KBM-7 (cell line): ENCODE data around the gene INF2.
A peak's percentile ranks its signal among the peaks of the same experiment; 100 is the strongest.

ENCODE experiments used
- DNase-seq: peaks from one replicate; pipeline ENCODE4 v3.0.0-alpha.2; 2015
- in situ Hi-C: fragments of 300-500 bp; cut with MboI; formaldehyde crosslinking; loops from 2 replicates; pipeline ENCODE4 v1.14.3; 2020; ENCODE audit warnings: low sequenced_read_pairs, low pct_unique_long_range_greater_than_20kb, mixed read lengths

The INF2 gene

GRCh38 chr14:104698688-104699425 is 9.4 kb downstream of the INF2 start:
- no peak for DNase-seq
- in situ Hi-C loops = no loop called here

DNA sequence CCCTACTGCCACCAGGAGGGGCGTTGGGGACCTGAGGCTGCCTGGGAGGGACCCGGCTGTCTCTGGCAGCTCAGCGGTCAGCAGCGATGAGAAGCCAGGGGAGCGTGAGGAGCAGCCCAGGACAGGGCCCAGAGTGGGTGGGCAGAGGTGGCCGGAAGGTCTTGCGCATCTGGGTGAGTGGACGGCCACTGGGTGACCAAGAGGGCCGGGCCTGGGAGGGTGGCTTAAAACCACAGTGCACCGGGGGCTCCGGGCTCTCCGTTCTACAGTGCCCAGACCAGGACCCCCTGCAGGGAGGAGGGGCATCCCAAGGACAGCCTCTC is 10.0 kb downstream of the INF2 start:
- no peak for DNase-seq
- in situ Hi-C loops = no loop called here

DNA sequence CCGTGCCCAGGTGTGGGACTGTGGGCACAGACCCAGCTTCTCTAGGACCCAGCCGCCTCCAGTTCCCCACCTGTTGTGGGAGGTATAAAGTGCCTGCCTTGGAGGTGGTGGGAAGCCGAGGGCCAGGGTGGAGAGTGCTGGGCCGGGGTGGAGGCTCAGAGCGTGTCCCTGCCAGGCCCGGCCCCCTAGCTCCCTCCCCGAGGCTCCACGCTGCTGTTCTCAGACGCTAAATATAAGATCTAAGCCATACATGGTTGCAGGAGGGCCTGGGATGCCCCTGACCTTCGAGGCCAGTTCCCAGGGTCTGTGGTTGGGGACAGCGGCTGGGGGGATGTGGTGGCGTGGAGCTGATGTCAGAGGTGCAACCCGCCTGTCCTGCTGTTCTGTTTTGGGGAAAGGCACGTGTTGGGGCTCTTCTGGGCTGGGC is 10.8 kb downstream of the INF2 start:
- in situ Hi-C loops = no loop called here
- DNase-seq = no peak

DNA sequence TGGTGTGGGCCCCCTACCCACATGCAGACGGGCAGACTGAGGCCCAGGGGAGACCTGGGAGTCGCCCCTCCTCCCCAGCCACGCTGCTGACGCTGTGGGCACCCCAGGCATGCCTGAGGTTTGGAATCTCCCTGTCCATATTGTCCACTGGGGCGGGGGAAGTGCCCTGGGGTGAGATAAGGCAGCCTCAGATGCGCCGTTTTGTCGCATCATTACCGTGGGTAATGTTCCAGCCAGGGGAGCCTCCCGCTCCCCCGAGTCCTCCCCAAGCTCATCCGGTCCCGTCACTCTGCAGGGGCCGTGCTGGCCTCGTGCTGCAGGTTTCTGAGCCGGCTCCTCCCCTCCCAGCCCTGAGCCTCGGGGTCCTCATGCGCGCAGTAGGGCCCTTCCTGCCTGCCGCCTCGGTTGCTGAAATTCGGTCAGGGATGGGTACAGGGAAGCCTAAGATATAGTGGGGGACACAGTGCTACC is 11.4 kb downstream of the INF2 start:
- in situ Hi-C loops = no loop called here
- DNase-seq = no peak

DNA sequence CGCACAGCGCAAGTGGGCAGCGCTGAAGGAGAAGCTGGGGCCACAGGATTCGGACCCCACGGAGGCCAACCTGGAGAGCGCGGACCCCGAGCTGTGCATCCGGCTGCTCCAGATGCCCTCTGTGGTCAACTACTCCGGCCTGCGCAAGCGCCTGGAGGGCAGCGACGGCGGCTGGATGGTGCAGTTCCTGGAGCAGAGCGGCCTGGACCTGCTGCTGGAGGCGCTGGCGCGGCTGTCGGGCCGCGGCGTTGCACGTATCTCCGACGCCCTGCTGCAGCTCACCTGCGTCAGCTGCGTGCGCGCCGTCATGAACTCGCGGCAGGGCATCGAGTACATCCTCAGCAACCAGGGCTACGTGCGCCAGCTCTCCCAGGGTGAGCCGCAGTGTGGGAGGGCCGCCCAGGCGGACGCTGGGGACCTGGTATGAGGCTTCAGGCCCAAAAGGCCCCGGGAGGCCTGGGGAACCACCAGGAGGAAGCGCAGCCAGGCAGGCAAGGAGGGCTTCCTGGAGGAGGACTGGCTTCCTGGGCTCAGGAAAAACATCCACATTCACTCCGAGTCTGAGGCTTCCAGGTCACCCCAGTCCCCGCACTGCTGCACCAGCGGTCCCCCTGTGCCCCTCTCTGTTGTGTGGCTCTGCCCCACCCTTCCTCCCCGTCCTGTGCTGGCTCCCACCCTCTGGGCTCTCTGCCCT is 12.1 kb downstream of the INF2 start:
- in situ Hi-C loops = no loop called here
- DNase-seq = no peak

DNA sequence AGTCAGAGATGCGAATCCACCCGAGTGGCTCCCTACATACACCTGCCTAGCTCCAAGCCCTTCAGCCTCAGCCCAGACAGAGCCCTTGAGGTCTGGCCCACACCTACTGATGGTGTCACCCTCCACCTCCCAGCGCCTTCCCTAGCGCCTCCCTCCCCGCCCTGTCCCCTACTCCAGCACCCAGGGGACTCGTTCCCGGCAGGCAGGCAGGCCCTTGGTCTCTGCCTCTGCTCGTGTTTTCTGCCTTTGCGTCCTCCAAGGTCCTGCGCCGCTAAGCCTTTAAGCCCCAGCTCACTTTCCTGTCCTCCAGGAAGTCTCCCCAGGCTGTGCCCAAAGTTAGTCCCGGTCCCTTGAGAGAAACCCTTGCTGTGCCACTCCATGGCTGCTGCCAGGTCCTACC is 12.7 kb downstream of the INF2 start:
- DNase-seq = no peak
- in situ Hi-C loops = no loop called here

GRCh38 chr14:104702673-104703072 is 13.3 kb downstream of the INF2 start:
- no peak for DNase-seq
- in situ Hi-C loops = no loop called here

DNA sequence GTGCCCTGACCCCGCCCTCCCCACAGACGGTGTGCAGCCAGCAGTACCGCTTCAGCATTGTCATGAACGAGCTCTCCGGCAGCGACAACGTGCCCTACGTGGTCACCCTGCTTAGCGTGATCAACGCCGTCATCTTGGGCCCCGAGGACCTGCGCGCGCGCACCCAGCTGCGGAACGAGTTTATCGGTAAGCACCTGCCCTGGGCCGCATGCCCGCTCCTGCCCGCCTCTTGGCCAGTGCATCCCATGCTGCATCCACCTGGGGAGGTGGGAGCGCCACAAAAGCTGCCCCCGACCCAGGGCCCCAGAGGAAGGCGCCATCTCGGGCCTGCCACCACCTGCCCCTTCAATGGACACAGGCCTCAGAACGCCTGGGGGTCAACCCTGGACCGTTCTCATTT is 13.9 kb downstream of the INF2 start:
- DNase-seq = no peak
- in situ Hi-C loops = no loop called here

- DNase-seq = no peak
- in situ Hi-C loops = no loop called here
Measured at GRCh38 chr14:104704252-104704651, 14.8 kb downstream of the INF2 start.

DNA sequence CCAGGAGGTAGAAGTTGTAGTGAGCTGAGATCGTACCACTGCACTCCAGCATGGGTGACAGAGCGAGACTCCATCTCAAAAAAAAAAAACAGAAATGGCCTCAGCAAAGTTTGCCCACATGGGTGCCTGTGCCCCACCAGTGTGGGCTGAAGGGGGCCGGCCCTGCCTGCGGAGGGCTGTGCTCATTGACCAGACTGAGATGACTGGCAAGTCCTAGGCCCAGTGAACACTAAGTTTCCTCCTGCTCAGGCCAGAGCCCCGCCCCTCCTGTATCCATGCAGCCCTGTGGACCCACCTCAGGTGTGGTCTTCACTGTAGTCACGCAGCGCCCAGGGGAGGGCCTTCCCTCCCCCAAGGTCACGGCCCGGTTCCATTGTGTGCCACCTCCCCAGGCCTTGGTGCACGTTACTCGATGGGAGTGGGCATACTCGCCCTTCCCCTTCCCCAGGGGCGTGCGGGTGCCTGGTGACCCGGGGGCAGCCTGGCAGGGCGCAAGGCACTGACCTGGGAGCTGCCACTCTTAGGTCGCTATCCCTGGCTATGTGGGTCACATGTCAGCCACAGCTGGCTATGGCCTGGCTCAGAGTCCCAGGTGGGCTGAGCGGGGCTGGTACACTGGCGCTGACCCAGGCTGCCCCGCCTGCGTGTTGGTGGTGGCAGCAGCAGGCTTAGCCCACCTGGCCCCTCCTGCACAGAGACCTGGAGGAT is 16.1 kb downstream of the INF2 start:
- in situ Hi-C loops = no loop called here
- DNase-seq = no peak

DNA sequence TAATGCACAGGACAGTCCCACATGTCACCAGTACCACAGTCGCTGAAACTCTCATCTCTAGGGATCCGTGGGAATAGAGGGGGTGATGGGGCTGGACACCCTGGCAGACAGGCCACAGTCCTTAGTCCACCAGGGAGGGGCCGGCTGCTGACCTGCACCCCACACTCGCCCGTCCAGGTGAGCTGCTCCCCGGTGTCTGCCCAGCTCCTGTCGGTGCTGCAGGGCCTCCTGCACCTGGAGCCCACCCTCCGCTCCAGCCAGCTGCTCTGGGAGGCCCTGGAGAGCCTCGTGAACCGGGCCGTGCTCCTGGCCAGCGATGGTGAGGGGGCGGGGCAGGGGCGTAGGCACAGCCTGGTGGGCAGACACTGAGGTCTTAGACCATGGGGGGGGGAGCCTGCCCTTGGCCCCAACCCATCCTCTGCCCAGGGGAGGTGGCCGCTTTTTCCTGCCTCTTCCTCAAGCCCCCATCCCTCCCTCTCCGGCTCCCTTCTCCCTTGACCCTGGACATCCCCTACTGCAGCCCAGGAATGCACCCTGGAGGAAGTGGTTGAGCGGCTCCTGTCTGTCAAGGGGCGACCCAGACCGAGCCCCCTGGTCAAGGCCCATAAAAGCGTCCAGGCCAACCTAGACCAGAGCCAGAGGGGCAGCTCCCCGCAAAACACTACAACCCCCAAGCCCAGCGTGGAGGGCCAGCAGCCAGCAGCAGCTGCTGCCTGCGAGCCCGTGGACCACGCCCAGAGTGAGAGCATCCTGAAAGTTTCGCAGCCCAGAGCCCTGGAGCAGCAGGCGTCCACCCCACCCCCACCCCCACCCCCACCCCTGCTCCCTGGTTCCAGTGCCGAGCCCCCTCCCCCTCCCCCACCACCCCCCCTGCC is 17.6 kb downstream of the INF2 start:
- no peak for DNase-seq
- in situ Hi-C loops = no loop called here

DNA sequence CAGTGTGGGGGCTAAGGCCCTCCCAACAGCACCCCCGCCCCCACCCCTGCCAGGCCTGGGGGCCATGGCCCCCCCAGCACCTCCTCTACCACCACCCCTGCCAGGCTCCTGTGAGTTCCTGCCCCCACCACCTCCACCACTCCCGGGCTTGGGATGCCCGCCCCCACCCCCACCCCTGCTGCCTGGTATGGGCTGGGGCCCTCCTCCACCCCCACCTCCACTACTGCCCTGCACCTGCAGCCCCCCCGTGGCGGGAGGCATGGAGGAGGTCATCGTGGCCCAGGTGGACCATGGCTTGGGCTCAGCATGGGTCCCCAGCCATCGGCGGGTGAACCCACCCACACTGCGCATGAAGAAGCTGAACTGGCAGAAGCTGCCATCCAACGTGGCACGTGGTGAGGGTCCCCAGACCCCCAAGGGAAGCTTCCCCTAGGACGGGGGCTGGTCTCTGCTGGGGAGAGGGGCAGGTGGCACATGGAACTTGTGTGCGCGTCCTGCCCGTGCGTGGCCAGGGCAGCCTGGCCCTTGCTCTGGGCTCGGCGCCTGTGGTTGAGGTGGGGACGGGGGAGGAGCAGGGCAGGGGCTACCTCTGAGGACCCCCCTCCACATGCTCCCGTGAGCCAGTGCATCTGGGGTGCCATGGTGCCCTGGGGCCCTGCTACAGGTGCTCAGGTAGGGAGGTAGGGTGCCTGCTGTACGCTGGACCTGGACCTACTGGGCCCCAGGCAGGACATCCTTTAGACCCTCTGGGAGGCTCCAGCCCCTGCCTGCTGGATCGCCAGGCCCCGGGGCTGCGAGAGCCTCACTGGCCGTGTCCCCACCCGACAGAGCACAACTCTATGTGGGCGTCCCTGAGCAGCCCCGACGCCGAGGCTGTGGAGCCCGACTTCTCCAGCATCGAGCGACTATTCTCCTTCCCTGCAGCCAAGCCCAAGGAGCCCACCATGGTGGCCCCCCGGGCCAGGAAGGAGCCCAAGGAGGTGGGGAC is 18.5 kb downstream of the INF2 start:
- DNase-seq = no peak
- in situ Hi-C loops = no loop called here

DNA sequence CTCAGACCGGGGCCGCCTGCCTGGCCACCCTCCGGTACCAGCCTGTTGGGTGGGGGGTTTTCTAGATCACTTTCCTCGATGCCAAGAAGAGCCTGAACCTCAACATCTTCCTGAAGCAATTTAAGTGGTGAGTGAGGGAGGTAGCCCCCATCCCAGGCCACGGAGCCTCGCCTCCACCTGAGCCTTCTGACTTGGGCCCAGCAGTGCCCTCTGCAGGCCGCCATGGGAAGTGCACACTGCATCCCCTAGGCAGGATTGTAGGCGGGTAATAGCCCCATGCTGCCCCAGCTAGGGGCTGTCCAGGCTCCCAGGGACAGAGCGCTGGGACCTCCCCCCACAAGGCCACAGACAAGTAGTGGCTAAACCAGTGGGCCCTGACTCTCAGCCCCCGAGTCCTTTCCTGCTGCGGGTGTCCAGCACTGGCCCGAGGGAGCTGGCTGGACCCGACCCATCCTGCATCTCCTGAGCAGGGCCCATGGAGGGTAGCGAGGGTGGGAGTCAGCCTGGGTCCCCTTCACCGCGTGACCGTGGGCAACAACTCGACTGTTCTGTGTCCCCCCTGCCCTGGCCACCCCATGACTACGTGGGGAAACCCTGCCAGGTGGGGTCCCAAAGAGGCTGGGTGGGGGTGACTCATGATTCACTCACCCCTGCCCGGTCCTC is 19.3 kb downstream of the INF2 start:
- in situ Hi-C loops = no loop called here
- peak; percentile 74 for DNase-seq

DNA sequence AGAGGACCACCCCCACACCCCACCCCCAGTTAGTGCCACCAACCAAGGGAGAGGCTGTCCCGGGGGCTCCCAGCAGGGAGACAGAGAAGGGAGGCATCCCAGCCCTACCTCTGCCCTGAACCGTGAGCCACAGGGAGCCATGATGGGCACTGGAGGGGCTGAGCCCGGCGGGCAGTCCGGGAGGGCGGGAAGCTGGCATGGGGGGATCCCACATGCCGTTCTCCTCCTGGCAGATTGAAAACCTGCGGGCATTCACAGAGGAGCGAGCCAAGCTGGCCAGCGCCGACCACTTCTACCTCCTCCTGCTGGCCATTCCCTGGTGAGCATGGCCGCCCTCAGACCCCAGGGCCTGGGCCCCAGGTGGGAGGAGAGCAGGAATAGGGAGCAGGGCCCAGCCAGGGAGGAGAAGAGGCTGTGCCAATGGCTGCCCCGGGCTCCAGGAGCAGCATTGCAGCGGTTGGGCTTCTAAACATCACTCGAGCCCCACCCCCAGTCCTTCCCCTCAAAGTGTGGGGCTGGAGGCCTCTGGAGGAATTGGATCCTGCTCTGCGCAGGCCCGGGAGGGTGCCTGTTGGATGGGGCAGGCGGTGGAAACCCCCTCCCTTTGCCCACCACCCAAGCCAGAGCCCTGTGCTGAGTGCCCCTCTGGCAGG is 20.1 kb downstream of the INF2 start:
- no peak for DNase-seq
- in situ Hi-C loops = no loop called here

DNA sequence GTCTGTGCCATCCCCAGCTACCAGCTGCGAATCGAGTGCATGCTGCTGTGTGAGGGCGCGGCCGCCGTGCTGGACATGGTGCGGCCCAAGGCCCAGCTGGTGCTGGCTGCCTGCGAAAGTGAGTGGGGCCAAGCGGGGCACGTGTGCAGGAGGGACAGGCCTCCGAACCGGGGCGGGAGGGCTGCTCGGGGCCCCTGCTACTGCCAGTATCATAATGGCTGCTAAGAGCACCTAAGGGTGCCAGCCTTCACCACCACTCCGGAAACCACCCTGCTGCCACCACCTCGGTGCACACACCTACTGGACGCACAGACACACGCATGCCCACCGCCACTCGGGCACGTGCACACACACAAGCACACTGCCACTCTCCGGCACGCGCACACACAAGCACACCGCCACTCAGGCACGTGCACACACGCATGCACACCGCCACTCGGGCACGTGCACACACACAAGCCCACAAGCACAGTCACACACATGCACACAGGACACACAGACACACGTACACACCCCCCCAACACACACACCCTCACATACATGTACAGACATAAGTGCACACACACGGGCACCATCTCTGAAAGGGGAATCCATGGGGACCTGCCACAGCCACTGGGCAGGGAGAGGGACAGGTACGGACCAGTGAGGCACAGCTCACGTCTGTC is 20.8 kb downstream of the INF2 start:
- DNase-seq = no peak
- in situ Hi-C loops = no loop called here

DNA sequence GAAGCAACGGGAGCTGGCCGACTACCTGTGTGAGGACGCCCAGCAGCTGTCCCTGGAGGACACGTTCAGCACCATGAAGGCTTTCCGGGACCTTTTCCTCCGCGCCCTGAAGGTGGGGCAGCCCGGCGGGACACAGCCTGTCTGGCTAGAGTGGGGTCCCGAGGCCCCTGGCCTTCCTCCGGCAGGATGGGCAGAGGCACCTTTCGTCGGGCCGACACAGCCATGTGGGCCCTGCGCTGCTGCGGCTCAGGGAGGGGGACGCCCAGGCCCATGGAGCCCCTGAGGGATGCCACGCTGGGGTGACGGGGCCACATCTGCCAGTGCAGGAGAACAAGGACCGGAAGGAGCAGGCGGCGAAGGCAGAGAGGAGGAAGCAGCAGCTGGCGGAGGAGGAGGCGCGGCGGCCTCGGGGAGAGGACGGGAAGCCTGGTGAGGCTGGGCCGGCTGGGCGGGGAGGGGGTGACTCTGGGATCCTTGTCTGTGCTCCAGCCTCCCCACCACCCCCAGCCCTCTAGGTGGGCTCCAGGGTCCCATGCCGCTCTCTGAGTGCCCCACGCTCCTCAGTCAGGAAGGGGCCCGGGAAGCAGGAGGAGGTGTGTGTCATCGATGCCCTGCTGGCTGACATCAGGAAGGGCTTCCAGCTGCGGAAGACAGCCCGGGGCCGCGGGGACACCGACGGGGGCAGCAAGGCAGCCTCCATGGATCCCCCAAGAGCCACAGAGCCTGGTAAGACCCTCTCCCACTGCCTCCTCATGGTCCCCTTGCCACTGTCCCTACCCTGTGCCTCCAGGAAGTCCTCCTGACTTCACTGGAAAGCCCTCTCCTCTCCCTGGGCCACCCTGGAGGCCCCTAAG is 23.7 kb downstream of the INF2 start:
- DNase-seq = no peak
- in situ Hi-C loops = no loop called here
